Natural killer cell (primary cell): ENCODE data around the gene MLC1. TPM values are rescaled to one million over a fixed set of nuclear protein-coding genes. Genes with fewer than 3 reads are reported as not detected.

Experiments
- ATAC-seq, 3 donors: fragments of 150-1000 bp in 2 of 3; fragments of 200-7000 bp in 1 of 3; cut with Tn5 transposase; 1 replicate in 1 of 3; 2 replicates in 2 of 3; pipeline ENCODE4 v1.10.0; 2021; ENCODE audit warnings: mild to moderate bottlenecking in 2 of 3, moderate library complexity in 2 of 3
- DNase-seq, 2 donors: peaks; one replicate each; pipeline versions ENCODE4 v3.0.0 to v3.0.0-alpha.2; 2013 to 2021; ENCODE audit warnings: mixed read lengths in 1 of 2
- H3K27ac ChIP-seq: one replicate; pipeline ENCODE4 v1.5.1; 2013; ENCODE audit warnings: mild to moderate bottlenecking, low read length
- H3K27me3 ChIP-seq: one replicate; pipeline ENCODE4 v1.6.1; 2013; ENCODE audit warnings: low read length; ENCODE audit not compliant: control insufficient read depth, insufficient read depth
- H3K36me3 ChIP-seq: one replicate; pipeline ENCODE4 v1.6.1; 2013; ENCODE audit warnings: low read length; ENCODE audit not compliant: control insufficient read depth, insufficient read depth
- H3K4me1 ChIP-seq: one replicate; pipeline ENCODE4 v1.6.1; 2013; ENCODE audit warnings: low read length; ENCODE audit not compliant: control insufficient read depth, insufficient read depth
- H3K4me3 ChIP-seq: one replicate; pipeline ENCODE4 v1.5.1; 2013; ENCODE audit warnings: low read length
- H3K9me3 ChIP-seq: one replicate; pipeline ENCODE4 v1.6.1; 2013; ENCODE audit warnings: low read length; ENCODE audit not compliant: control insufficient read depth, insufficient read depth
- H3K27ac Mint-ChIP-seq, 2 donors: one replicate each; pipeline ENCODE4 v1.8.0; 2022; ENCODE audit warnings: mild to moderate bottlenecking in 2 of 2, mixed read lengths in 2 of 2, moderate library complexity in 1 of 2
- H3K27me3 Mint-ChIP-seq, 2 donors: one replicate each; pipeline ENCODE4 v1.8.0; 2022; ENCODE audit warnings: low read depth in 2 of 2, mixed read lengths in 2 of 2
- H3K36me3 Mint-ChIP-seq: one replicate; pipeline ENCODE4 v1.8.0; 2022; ENCODE audit warnings: mixed read lengths
- H3K4me1 Mint-ChIP-seq, 2 donors: one replicate each; pipeline ENCODE4 v1.8.0; 2022; ENCODE audit warnings: mixed read lengths in 2 of 2
- H3K4me3 Mint-ChIP-seq: one replicate; pipeline ENCODE4 v1.8.0; 2022; ENCODE audit warnings: mild to moderate bottlenecking, moderate library complexity, mixed read lengths
- H3K9me3 Mint-ChIP-seq, 2 donors: one replicate each; pipeline ENCODE4 v1.8.0; 2022; ENCODE audit warnings: mixed read lengths in 2 of 2
- CTCF ChIP-seq: fragments of 200-600 bp; IDR thresholded peaks from one replicate; pipeline ENCODE4 v1.8.0; 2022; ENCODE audit warnings: antibody characterized with exemption
- WGBS: methylation state at CpG from one replicate; pipeline ENCODE4 v1.1.7; 2013; ENCODE audit warnings: missing lambda C conversion rate; ENCODE audit not compliant: insufficient coverage; 5-methylcytosine and 5-hydroxymethylcytosine counted together
- intact Hi-C: fragments of 100-400 bp; cut with micrococcal nuclease; formaldehyde crosslinking; loops from one replicate; pipeline ENCODE4 v1.14.2; 2022
- total RNA-seq, 4 donors: library from RNA; stranded (reverse); fragments of 120-200 nt in 1 of 4; gene quantifications; one replicate each; pipeline versions ENCODE4 v1.2.3 to v1.2.4, GENCODE V29; 2013 to 2022

Gene MLC1
- total RNA-seq, 3 donors from 2014 or later (not counting 1 experiment from before 2014, with no cell fraction given): 67.7 to 96.1 (median 73.7) TPM

- TF ChIP-seq CTCF: no peak
Observed at GRCh38 chr22:50074551-50075530, 10.4 kb downstream of the MLC1 start.

GRCh38 chr22:50074056-50074455, 11.2 kb downstream of the MLC1 start:
- Histone ChIP-seq H3K36me3 (peaks cover 38% of the 10 kb centered on the region), H3K9me3 (no peaks in the 10 kb centered on the region), H3K27me3 (no peaks in the 10 kb centered on the region), H3K4me1 (no peaks in the 10 kb centered on the region), H3K27ac (no peak overlapping the region), H3K4me3 (no peak overlapping the region)
- ATAC-seq (no peak), DNase-seq (no peak)
- Mint-ChIP-seq H3K4me1 (peaks cover 0 to 6% of the 10 kb centered on the region in 2 donors), H3K9me3 (no peaks in the 10 kb centered on the region), H3K36me3 (peaks cover 7% of the 10 kb centered on the region), H3K27ac (no peak overlapping the region), H3K27me3 (no peaks in the 10 kb centered on the region), H3K4me3 (no peak overlapping the region)
- no peak for TF ChIP-seq CTCF
- intact Hi-C loops: no loop called here
- 86% methylated on average over 17 of the region's 17 CpGs for WGBS

More at GRCh38 chr22:50074551-50075530, 10.4 kb downstream of the MLC1 start:
- H3K27me3 ChIP-seq: no peaks in the 10 kb centered on the region
- no peaks in the 10 kb centered on the region for H3K9me3 ChIP-seq
- peak overlapping the region in 1 of 2 donors; percentile 57 for H3K27ac Mint-ChIP-seq
- no peaks in the 10 kb centered on the region for H3K4me1 ChIP-seq
- no peaks in the 10 kb centered on the region for H3K27me3 Mint-ChIP-seq
- H3K9me3 Mint-ChIP-seq: no peaks in the 10 kb centered on the region
- no peak overlapping the region for H3K27ac ChIP-seq
- WGBS: 93% methylated on average over 32 of the region's 32 CpGs
- H3K4me1 Mint-ChIP-seq: peaks cover 0 to 6% of the 10 kb centered on the region in 2 donors
- intact Hi-C loops: no loop called here
- H3K36me3 Mint-ChIP-seq: peaks cover 7% of the 10 kb centered on the region
- no peak overlapping the region for H3K4me3 Mint-ChIP-seq
- no peak overlapping the region for H3K4me3 ChIP-seq
- peaks cover 41% of the 10 kb centered on the region for H3K36me3 ChIP-seq
- DNase-seq: no peak
- ATAC-seq: no peak

GRCh38 chr22:50072714-50073538, 12.3 kb downstream of the MLC1 start:
- H3K4me3 ChIP-seq: no peak overlapping the region
- no peak for ATAC-seq
- no peaks in the 10 kb centered on the region for H3K9me3 ChIP-seq
- Mint-ChIP-seq H3K9me3 (no peaks in the 10 kb centered on the region), H3K4me1 (peaks cover 0 to 6% of the 10 kb centered on the region in 2 donors), H3K4me3 (no peak overlapping the region), H3K36me3 (peaks cover 7% of the 10 kb centered on the region), H3K27me3 (no peaks in the 10 kb centered on the region), H3K27ac (no peak overlapping the region)
- H3K27ac ChIP-seq: no peak overlapping the region
- no peak for TF ChIP-seq CTCF
- peaks cover 38% of the 10 kb centered on the region for H3K36me3 ChIP-seq
- DNase-seq: no peak
- WGBS: 89% methylated on average over 28 of the region's 28 CpGs
- intact Hi-C loops: no loop called here
- no peaks in the 10 kb centered on the region for H3K27me3 ChIP-seq
- no peaks in the 10 kb centered on the region for H3K4me1 ChIP-seq
